ENCODE data around the gene HPX.

The HPX gene

GRCh38 chr11:6458352-6459098, 17.7 kb upstream of the HPX start:
- FAIRE-seq: no peak

GRCh38 chr11:6457581-6458320, 17.0 kb upstream of the HPX start:
- no peak for FAIRE-seq

GRCh38 chr11:6456361-6457073, 15.7 kb upstream of the HPX start:
- no peak for FAIRE-seq

- no peak for FAIRE-seq
Measured at GRCh38 chr11:6455070-6455469, 14.3 kb upstream of the HPX start.

GRCh38 chr11:6453152-6453551, 12.4 kb upstream of the HPX start:
- FAIRE-seq: no peak

- FAIRE-seq: no peak
Measured at GRCh38 chr11:6452219-6452618, 11.4 kb upstream of the HPX start.

GRCh38 chr11:6448574-6448973, 7.8 kb upstream of the HPX start:
- FAIRE-seq: no peak

- FAIRE-seq: no peak
Measured at GRCh38 chr11:6443269-6444003, 2.6 kb upstream of the HPX start.

- FAIRE-seq: no peak
Measured at GRCh38 chr11:6442441-6442840, 1.7 kb upstream of the HPX start.

GRCh38 chr11:6438979-6439571, 1.7 kb downstream of the HPX start:
- no peak for FAIRE-seq

- FAIRE-seq: no peak
Measured at GRCh38 chr11:6437993-6438392, 2.8 kb downstream of the HPX start.

GRCh38 chr11:6437423-6437822, 3.4 kb downstream of the HPX start:
- no peak for FAIRE-seq

- FAIRE-seq: no peak
Measured at GRCh38 chr11:6433998-6434660, 6.7 kb downstream of the HPX start.

GRCh38 chr11:6431861-6432260, 8.9 kb downstream of the HPX start:
- no peak for FAIRE-seq

GRCh38 chr11:6427516-6427915, 13.3 kb downstream of the HPX start:
- FAIRE-seq: no peak

- no peak for FAIRE-seq
Measured at GRCh38 chr11:6420677-6421076, 20.1 kb downstream of the HPX start.

- no peak for FAIRE-seq
Measured at GRCh38 chr11:6419009-6419631, 21.7 kb downstream of the HPX start, which contains the start of gene APBB1. Gene APBB1 (minus strand): TSS chr11:6419094. CDS start chr11:6411347, 7,747 bp downstream.

GRCh38 chr11:6418557-6419008, 22.2 kb downstream of the HPX start:
- no peak for FAIRE-seq

- no peak for FAIRE-seq
Measured at GRCh38 chr11:6417907-6418556, 22.8 kb downstream of the HPX start.

GRCh38 chr11:6415797-6416196, 25.0 kb downstream of the HPX start:
- FAIRE-seq: no peak

GRCh38 chr11:6414874-6415328, 25.9 kb downstream of the HPX start:
- FAIRE-seq: no peak

Measured in colon (tissue), 2 donors.